Measurements from ENCODE around the gene CHSY1.

CHSY1 gene

DNA sequence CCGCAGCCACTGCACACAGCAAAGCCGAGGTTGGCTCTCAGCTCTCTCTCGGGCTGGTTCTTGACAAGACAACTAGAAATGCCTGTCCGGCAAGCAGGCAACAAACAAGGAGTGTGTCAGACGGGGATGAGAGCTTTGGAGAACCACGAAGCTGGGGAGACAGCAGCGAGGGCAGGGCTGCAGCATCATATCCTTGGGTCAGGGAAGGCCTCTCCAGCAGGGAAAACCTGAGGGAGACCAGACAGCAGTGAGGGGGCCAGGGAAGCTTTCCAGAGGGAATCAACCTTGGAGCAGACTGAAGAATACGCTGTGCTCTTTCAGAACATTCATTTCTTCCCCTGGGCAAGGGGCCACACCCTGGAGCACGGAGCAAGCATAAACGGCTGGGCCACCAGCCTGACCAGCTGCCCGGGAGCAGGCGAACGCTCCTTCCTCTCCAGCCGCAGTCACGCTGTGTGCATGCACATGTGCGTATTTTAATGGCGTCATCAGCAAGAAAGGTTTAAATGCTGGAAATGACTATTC, 58.7 kb downstream of the CHSY1 start:
- H3K27me3 ChIP-seq (ENCODE audit: low read depth, low read length) = peaks cover 21% of the 10 kb centered on the region
- H3K4me2 ChIP-seq (ENCODE audit: low read length) = no peak overlapping the region
- peaks cover 42% of the 10 kb centered on the region for H3K79me2 ChIP-seq (ENCODE audit: low read length)
- TF ChIP-seq, protein P1, sequence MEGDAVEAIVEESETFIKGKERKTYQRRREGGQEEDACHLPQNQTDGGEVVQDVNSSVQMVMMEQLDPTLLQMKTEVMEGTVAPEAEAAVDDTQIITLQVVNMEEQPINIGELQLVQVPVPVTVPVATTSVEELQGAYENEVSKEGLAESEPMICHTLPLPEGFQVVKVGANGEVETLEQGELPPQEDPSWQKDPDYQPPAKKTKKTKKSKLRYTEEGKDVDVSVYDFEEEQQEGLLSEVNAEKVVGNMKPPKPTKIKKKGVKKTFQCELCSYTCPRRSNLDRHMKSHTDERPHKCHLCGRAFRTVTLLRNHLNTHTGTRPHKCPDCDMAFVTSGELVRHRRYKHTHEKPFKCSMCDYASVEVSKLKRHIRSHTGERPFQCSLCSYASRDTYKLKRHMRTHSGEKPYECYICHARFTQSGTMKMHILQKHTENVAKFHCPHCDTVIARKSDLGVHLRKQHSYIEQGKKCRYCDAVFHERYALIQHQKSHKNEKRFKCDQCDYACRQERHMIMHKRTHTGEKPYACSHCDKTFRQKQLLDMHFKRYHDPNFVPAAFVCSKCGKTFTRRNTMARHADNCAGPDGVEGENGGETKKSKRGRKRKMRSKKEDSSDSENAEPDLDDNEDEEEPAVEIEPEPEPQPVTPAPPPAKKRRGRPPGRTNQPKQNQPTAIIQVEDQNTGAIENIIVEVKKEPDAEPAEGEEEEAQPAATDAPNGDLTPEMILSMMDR (IDR thresholded peaks at IDR 0.05; ENCODE audit: low read depth, low read length) = no peak
- TF ChIP-seq EZH2phosphoT487 (IDR thresholded peaks at IDR 0.05; ENCODE audit: low read depth) = no peak
- peaks cover 76% of the 10 kb centered on the region for H4K20me1 ChIP-seq (ENCODE audit: insufficient read depth, low read length)
- H2AFZ ChIP-seq (ENCODE audit: low read depth, low read length) = no peak overlapping the region
- H3K4me1 ChIP-seq (ENCODE audit: low read length) = peaks cover 11% of the 10 kb centered on the region
- no peaks in the 10 kb centered on the region for H3K9me3 ChIP-seq (ENCODE audit: insufficient read depth, low read length)
- no peak overlapping the region for H3K4me3 ChIP-seq (ENCODE audit: low read length)
- H3K36me3 ChIP-seq (replicated peaks; ENCODE audit: low read depth, low read length) = no peaks in the 10 kb centered on the region
- H3K9ac ChIP-seq (ENCODE audit: low read length) = no peak overlapping the region
- no peak overlapping the region for H3K27ac ChIP-seq (ENCODE audit: low read length)

DNA sequence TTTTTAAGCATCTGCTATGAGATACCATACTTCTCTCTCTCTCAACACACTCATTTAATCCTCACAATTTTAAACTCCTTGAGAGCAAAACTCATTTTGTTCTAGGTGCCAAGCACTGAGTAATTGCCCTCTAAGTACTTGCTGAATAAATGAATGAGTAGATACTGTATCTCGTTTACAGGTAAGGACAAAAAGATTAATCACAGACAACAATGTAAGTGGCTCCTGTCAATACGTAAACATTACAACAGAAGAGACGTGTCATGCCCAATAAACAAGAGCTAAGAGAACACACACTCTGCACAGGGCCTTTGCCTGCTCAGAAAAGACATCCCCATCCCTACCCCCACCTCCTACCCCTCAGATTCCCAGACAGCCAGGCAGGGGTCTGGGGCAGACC, 59.8 kb downstream of the CHSY1 start:
- Histone ChIP-seq H3K27me3 (ENCODE audit: low read depth, low read length) (peaks cover 28% of the 10 kb centered on the region), H4K20me1 (ENCODE audit: insufficient read depth, low read length) (peaks cover 80% of the 10 kb centered on the region), H3K36me3 (replicated peaks; ENCODE audit: low read depth, low read length) (no peaks in the 10 kb centered on the region), H2AFZ (ENCODE audit: low read depth, low read length) (no peak overlapping the region), H3K27ac (ENCODE audit: low read length) (no peak overlapping the region), H3K9ac (ENCODE audit: low read length) (no peak overlapping the region), H3K79me2 (ENCODE audit: low read length) (peaks cover 44% of the 10 kb centered on the region), H3K4me3 (ENCODE audit: low read length) (no peak overlapping the region), H3K9me3 (ENCODE audit: insufficient read depth, low read length) (no peaks in the 10 kb centered on the region), H3K4me2 (ENCODE audit: low read length) (no peak overlapping the region), H3K4me1 (ENCODE audit: low read length) (peaks cover 20% of the 10 kb centered on the region)
- no peak for TF ChIP-seq EZH2phosphoT487 (IDR thresholded peaks at IDR 0.05; ENCODE audit: low read depth)
- TF ChIP-seq, protein P1 (IDR thresholded peaks at IDR 0.05; ENCODE audit: low read depth, low read length) = no peak

DNA sequence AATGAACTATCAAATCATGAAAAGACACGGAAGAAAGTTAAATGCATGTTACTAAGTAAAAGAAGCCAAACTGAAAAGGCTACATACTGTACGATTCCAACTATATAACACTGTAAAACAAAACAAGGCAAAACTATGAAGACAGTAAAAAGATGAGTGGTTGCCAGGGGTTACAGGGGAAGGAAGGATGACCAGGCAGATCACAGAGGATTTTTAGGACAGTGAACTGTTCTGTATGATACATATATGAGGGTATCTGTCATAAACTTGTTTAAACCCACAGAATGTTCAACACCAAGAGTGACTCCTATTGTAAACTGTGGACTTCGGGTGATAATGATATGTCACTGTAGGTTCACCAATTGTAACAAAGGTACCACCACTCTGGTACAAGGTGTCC, 60.6 kb downstream of the CHSY1 start:
- Histone ChIP-seq H2AFZ (ENCODE audit: low read depth, low read length) (no peak overlapping the region), H3K4me3 (ENCODE audit: low read length) (no peak overlapping the region), H3K9me3 (ENCODE audit: insufficient read depth, low read length) (no peaks in the 10 kb centered on the region), H3K79me2 (ENCODE audit: low read length) (peaks cover 44% of the 10 kb centered on the region), H3K4me2 (ENCODE audit: low read length) (no peak overlapping the region), H3K9ac (ENCODE audit: low read length) (no peak overlapping the region), H3K36me3 (replicated peaks; ENCODE audit: low read depth, low read length) (no peaks in the 10 kb centered on the region), H3K27me3 (ENCODE audit: low read depth, low read length) (peaks cover 32% of the 10 kb centered on the region), H3K4me1 (ENCODE audit: low read length) (peaks cover 20% of the 10 kb centered on the region), H4K20me1 (ENCODE audit: insufficient read depth, low read length) (peaks cover 81% of the 10 kb centered on the region), H3K27ac (ENCODE audit: low read length) (no peak overlapping the region)
- TF ChIP-seq EZH2phosphoT487 (IDR thresholded peaks at IDR 0.05; ENCODE audit: low read depth) = no peak
- TF ChIP-seq, protein P1 (IDR thresholded peaks at IDR 0.05; ENCODE audit: low read depth, low read length) = no peak

DNA sequence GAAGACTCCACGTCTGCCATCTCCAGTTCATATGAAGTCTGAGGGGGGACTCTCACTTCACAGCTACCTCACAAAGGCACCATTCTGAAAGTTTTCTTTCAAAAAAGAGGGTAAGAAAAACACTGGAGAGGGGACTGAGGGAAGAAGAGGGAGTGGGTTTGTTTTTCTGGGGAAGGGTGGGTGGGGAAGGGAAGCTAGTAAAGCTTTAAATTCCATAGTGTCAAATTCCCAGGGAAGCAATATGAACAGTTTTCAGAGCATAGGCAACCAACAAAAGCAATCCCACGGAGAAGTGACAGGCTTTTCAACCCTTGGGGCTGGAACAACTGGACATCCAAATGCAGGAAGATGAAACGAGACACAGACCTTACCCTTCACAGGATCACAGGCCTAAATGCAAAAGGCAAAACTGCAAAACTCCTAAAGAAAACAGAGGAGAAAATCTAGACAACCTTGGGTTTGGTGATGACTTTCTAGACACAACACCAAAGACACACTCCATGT, 61.7 kb downstream of the CHSY1 start:
- peaks cover 32% of the 10 kb centered on the region for H3K27me3 ChIP-seq (ENCODE audit: low read depth, low read length)
- H3K4me1 ChIP-seq (ENCODE audit: low read length) = peaks cover 20% of the 10 kb centered on the region
- H3K9me3 ChIP-seq (ENCODE audit: insufficient read depth, low read length) = no peaks in the 10 kb centered on the region
- no peak overlapping the region for H3K4me2 ChIP-seq (ENCODE audit: low read length)
- H3K4me3 ChIP-seq (ENCODE audit: low read length) = no peak overlapping the region
- no peak overlapping the region for H3K27ac ChIP-seq (ENCODE audit: low read length)
- H3K36me3 ChIP-seq (replicated peaks; ENCODE audit: low read depth, low read length) = no peaks in the 10 kb centered on the region
- peaks cover 44% of the 10 kb centered on the region for H3K79me2 ChIP-seq (ENCODE audit: low read length)
- TF ChIP-seq EZH2phosphoT487 (IDR thresholded peaks at IDR 0.05; ENCODE audit: low read depth) = no peak
- TF ChIP-seq, protein P1 (IDR thresholded peaks at IDR 0.05; ENCODE audit: low read depth, low read length) = no peak
- H4K20me1 ChIP-seq (ENCODE audit: insufficient read depth, low read length) = peaks cover 84% of the 10 kb centered on the region
- no peak overlapping the region for H2AFZ ChIP-seq (ENCODE audit: low read depth, low read length)
- no peak overlapping the region for H3K9ac ChIP-seq (ENCODE audit: low read length)
